ENCODE measurements around the gene COL28A1.

- TF ChIP-seq EZH2phosphoT487 (conservative IDR thresholded peaks at IDR 0.05; ENCODE audit: low read length): no peak
- TF ChIP-seq CTCF (IDR thresholded peaks at IDR 0.05; ENCODE audit: insufficient read depth, low read length, poor library complexity, severe bottlenecking): no peak
These were observed 16.6 kb downstream of the COL28A1 start for GRCh38 chr7:7519056-7519455.

Measured in SU-DHL-6 (cell line).